ENCODE measurements around the gene PCDH9.

The PCDH9 gene

GRCh38 chr13:67119481-67119894 lies 110.6 kb downstream of the PCDH9 start:
- TF ChIP-seq, protein P1, sequence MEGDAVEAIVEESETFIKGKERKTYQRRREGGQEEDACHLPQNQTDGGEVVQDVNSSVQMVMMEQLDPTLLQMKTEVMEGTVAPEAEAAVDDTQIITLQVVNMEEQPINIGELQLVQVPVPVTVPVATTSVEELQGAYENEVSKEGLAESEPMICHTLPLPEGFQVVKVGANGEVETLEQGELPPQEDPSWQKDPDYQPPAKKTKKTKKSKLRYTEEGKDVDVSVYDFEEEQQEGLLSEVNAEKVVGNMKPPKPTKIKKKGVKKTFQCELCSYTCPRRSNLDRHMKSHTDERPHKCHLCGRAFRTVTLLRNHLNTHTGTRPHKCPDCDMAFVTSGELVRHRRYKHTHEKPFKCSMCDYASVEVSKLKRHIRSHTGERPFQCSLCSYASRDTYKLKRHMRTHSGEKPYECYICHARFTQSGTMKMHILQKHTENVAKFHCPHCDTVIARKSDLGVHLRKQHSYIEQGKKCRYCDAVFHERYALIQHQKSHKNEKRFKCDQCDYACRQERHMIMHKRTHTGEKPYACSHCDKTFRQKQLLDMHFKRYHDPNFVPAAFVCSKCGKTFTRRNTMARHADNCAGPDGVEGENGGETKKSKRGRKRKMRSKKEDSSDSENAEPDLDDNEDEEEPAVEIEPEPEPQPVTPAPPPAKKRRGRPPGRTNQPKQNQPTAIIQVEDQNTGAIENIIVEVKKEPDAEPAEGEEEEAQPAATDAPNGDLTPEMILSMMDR (IDR thresholded peaks at IDR 0.05; ENCODE audit: borderline replicate concordance, control extremely low read depth, extremely low read depth, insufficient read depth, missing control alignments) = no peak
- DNase-seq (ENCODE audit: low spot score) = no peak
- in situ Hi-C loops (cut with MboI; ENCODE audit: low sequenced_read_pairs, unreplicated experiment) = no loop called here

DNA sequence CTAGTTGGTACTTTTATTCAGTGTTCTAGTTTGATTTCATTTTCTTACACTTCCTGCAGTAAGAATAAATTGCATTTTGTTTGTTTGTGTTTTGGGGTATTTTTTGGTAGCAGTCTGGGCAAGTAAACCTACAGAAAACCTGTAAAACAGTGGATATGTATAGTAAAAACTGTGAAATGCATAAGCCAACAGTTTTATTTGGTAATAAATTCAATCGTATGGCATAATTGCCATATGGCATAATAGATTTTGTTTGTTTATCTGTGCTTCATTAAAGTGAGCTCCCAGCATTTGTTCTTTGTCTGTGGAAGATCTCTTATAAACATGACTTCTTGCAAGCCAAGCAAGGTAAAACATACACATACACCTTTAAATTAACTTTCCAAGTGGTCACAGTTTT lies 111.9 kb downstream of the PCDH9 start:
- in situ Hi-C loops (cut with MboI; ENCODE audit: low sequenced_read_pairs, unreplicated experiment) = no loop called here
- DNase-seq (ENCODE audit: low spot score) = no peak
- TF ChIP-seq, protein P1 (IDR thresholded peaks at IDR 0.05; ENCODE audit: borderline replicate concordance, control extremely low read depth, extremely low read depth, insufficient read depth, missing control alignments) = no peak

DNA sequence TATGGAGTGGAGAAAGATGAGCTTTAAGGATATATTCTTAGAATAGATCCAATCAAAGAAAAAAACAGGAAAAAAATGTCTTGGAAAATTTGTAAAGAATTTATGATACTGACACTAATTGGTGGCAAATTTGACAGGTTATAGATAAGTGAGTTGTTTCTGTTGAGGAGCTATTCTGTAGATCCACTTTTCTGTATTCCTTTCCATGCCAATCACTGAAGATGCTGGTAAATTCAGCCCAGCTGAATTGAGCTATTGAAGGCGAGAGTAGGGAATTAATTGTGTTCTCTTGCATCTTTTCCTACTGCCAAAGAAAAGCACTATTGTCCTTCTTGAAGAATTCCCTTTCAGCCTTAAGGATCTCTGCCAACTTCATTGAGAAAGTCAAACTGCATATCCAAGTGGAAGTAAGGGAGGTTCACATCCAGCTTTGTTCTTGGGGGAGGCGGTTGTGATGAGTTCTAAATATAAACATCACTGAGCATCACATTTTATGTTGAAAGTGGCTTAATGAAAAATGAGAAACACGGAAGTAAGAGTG lies 113.1 kb downstream of the PCDH9 start:
- TF ChIP-seq, protein P1 (IDR thresholded peaks at IDR 0.05; ENCODE audit: borderline replicate concordance, control extremely low read depth, extremely low read depth, insufficient read depth, missing control alignments) = no peak
- in situ Hi-C loops (cut with MboI; ENCODE audit: low sequenced_read_pairs, unreplicated experiment) = no loop called here
- DNase-seq (ENCODE audit: low spot score) = no peak

DNA sequence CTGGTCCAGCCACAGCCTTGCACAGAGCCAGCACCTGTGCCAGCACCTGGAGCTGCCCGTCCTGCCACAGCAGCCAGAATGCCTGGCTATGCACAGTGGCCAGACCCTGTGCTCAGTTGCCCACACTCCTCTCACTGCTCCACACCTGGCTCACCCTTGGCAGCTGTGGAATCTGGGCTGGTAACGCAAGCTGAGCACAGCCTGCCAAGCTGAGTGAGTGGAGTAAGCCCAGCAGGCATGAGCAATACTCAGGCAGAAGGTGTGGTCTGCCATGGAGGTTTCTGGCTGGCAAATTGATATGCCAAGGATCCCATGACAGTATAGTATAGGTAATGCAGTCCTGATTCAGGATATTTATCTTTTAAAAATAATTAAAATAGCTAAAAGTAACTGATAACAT lies 122.2 kb downstream of the PCDH9 start:
- TF ChIP-seq, protein P1 (IDR thresholded peaks at IDR 0.05; ENCODE audit: borderline replicate concordance, control extremely low read depth, extremely low read depth, insufficient read depth, missing control alignments) = no peak
- DNase-seq (ENCODE audit: low spot score) = no peak
- in situ Hi-C loops (cut with MboI; ENCODE audit: low sequenced_read_pairs, unreplicated experiment) = no loop called here

DNA sequence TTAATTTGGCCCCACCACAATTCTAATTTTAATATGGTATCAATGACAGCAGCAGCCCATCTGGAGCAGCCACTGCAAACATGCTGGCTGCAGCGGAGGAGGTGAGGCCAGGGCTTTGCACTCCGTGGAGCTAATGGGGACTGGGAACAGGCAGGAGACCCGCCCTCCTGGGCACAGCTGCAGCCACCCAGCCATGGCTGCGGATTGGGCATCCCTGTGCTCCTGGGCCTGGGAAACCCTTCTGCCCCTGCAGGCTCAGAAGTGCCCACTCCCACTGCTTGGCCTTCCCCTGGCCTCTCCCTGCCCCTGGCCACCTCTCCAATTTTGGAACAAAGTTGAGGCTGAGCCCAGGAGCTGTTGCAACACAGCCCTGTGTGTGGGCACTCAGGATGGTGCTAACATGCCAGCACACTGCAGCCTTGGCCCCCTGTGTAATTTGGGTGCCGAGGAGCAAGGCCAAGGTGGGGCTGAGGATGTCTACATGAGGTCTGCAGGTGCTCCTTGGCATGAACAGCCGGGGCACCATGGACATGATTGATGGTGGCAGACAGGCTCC lies 123.6 kb downstream of the PCDH9 start:
- TF ChIP-seq, protein P1 (IDR thresholded peaks at IDR 0.05; ENCODE audit: borderline replicate concordance, control extremely low read depth, extremely low read depth, insufficient read depth, missing control alignments) = no peak
- in situ Hi-C loops (cut with MboI; ENCODE audit: low sequenced_read_pairs, unreplicated experiment) = no loop called here
- DNase-seq (ENCODE audit: low spot score) = no peak

- in situ Hi-C loops (cut with MboI; ENCODE audit: low sequenced_read_pairs, unreplicated experiment) = no loop called here
- no peak for DNase-seq (ENCODE audit: low spot score)
- TF ChIP-seq, protein P1 (IDR thresholded peaks at IDR 0.05; ENCODE audit: borderline replicate concordance, control extremely low read depth, extremely low read depth, insufficient read depth, missing control alignments) = no peak
Observed at GRCh38 chr13:67101730-67102467, 128.2 kb downstream of the PCDH9 start.

Data from GM13976 (cell line).